Smooth muscle cell (in vitro differentiated cells): ENCODE data around the gene RGS2. TPM values are rescaled to one million over a fixed set of nuclear protein-coding genes. Genes with fewer than 3 reads are reported as not detected.

Source experiments
- DNase-seq: peaks from one replicate; lab custom pipeline; 2025; ENCODE audit not compliant: unreplicated experiment; lab: John Stamatoyannopoulos, UW
- H2AFZ ChIP-seq: fragments of 200-600 bp; sonication (generic); 2 replicates; pipeline ENCODE4 v1.6.0; 2016; ENCODE audit warnings: antibody characterized with exemption, low read depth, mild to moderate bottlenecking
- H3F3A ChIP-seq: fragments of 200-600 bp; sonication (generic); 2 replicates; pipeline ENCODE4 v1.6.0; 2017; ENCODE audit warnings: antibody characterized with exemption, low read depth
- H3K27ac ChIP-seq: fragments of 200-600 bp; sonication (generic); 2 replicates; pipeline ENCODE4 v1.5.1; 2016; ENCODE audit warnings: low read depth, mild to moderate bottlenecking
- H3K27me3 ChIP-seq: fragments of 200-600 bp; sonication (generic); 2 replicates; pipeline ENCODE4 v1.6.1; 2016; ENCODE audit warnings: low read depth, mild to moderate bottlenecking
- H3K36me3 ChIP-seq: fragments of 200-600 bp; sonication (generic); 2 replicates; pipeline ENCODE4 v1.5.1; 2016; ENCODE audit warnings: low read depth
- H3K4me1 ChIP-seq: fragments of 200-600 bp; sonication (generic); 2 replicates; pipeline ENCODE4 v1.5.1; 2016; ENCODE audit warnings: low read depth
- H3K4me2 ChIP-seq: fragments of 200-600 bp; sonication (generic); 2 replicates; pipeline ENCODE4 v1.6.0; 2016; ENCODE audit warnings: mild to moderate bottlenecking
- H3K4me3 ChIP-seq: fragments of 200-600 bp; sonication (generic); 2 replicates; pipeline ENCODE4 v1.5.1; 2016; ENCODE audit warnings: mild to moderate bottlenecking
- H3K79me2 ChIP-seq: fragments of 200-600 bp; sonication (generic); 2 replicates; pipeline ENCODE4 v1.6.0; 2016; ENCODE audit warnings: low read depth, mild to moderate bottlenecking
- H3K9ac ChIP-seq: fragments of 200-600 bp; sonication (generic); 2 replicates; pipeline ENCODE4 v1.6.0; 2016; ENCODE audit warnings: low read depth
- H3K9me3 ChIP-seq: fragments of 200-600 bp; sonication (generic); replicated peaks from 2 replicates; pipeline ENCODE4 v1.5.1; 2016; ENCODE audit warnings: low read depth
- H4K20me1 ChIP-seq: fragments of 200-600 bp; sonication (generic); 2 replicates; pipeline ENCODE4 v1.6.0; 2016; ENCODE audit warnings: low read depth
- WGBS: methylation state at CpG from one replicate; pipeline ENCODE4 v1.1.7; 2016; ENCODE audit warnings: low lambda C conversion rate; 5-methylcytosine and 5-hydroxymethylcytosine counted together
- polyA plus RNA-seq: library from polyadenylated mRNA; unstranded; fragments of >200 nt; fragmentation: Nextera tagmentation; extraction: Ambion mirVana; gene quantifications from 2 replicates; pipeline ENCODE4 v1.2.1, GENCODE V29; 2016
- total RNA-seq: library from RNA; depleted of rRNA; stranded (reverse); fragments of >200 nt; gene quantifications from 2 replicates; pipeline ENCODE4 v1.2.3, GENCODE V29; 2014
- TF ChIP-seq, protein P1 (sequence below): fragments of 200-600 bp; sonication (generic); IDR thresholded peaks from 2 replicates; pipeline ENCODE4 v1.5.1; 2017; ENCODE audit warnings: borderline replicate concordance, mild to moderate bottlenecking, antibody characterized with exemption; ENCODE audit not compliant: insufficient read depth, poor library complexity, severe bottlenecking

The RGS2 gene
- total and polyA plus RNA-seq, 2 experiments from 2014 or later, result 122 to 153 TPM

DNA sequence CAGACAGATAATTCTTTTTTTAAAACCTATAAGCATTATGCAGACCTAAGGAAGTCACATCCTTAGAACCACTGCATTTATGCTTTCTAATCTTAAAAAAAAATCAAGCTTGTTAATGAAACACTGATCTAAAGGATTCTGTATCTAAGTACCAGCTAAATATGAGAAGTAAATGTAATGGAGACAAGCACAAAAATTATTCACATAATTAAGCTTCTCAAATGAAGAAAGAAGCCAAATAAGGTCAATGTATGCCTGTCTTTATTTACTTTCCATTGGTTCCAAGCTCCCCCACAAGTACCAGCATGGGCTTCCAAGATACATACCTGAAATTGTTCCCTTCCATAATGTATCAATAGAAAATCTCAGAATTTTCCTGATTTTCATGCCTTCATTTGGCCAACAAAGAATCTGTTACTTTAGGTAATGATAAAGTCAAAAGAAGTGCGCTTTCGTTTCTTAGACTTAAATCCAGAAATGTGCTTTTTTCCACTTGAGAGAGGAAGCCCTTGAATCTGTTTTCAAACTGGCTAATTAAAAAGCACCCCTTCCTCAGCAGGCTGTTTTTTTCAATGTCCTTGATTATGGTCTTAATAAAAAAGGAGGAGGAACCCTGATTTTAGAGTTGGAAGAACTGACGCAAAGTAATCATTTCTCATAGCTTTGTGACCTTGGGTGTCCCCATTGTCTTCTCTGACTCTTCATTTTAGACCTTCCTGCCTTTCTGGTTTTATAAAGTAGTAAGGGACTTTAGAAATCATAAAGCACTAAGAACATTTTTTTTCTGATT is 3.8 kb downstream of the RGS2 start:
- Histone ChIP-seq H3K4me1 (peaks cover 21% of the 10 kb centered on the region), H3K27me3 (no peaks in the 10 kb centered on the region), H3K9me3 (no peaks in the 10 kb centered on the region), H4K20me1 (peaks cover 26% of the 10 kb centered on the region), H3K4me3 (no peak overlapping the region), H3K4me2 (no peak overlapping the region), H3K36me3 (no peaks in the 10 kb centered on the region), H3F3A (peaks cover 11% of the 10 kb centered on the region), H3K9ac (no peak overlapping the region), H3K27ac (peak overlapping the region; percentile 10), H3K79me2 (peaks cover 16% of the 10 kb centered on the region), H2AFZ (no peak overlapping the region)
- TF ChIP-seq, protein P1, sequence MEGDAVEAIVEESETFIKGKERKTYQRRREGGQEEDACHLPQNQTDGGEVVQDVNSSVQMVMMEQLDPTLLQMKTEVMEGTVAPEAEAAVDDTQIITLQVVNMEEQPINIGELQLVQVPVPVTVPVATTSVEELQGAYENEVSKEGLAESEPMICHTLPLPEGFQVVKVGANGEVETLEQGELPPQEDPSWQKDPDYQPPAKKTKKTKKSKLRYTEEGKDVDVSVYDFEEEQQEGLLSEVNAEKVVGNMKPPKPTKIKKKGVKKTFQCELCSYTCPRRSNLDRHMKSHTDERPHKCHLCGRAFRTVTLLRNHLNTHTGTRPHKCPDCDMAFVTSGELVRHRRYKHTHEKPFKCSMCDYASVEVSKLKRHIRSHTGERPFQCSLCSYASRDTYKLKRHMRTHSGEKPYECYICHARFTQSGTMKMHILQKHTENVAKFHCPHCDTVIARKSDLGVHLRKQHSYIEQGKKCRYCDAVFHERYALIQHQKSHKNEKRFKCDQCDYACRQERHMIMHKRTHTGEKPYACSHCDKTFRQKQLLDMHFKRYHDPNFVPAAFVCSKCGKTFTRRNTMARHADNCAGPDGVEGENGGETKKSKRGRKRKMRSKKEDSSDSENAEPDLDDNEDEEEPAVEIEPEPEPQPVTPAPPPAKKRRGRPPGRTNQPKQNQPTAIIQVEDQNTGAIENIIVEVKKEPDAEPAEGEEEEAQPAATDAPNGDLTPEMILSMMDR, result no peak
- 96% methylated on average over 3 of the region's 3 CpGs for WGBS
- no peak for DNase-seq

- H3K4me2 ChIP-seq, result no peak overlapping the region
- H3K9ac ChIP-seq, result no peak overlapping the region
- H2AFZ ChIP-seq, result no peak overlapping the region
- no peaks in the 10 kb centered on the region for H3K36me3 ChIP-seq
- H3K4me3 ChIP-seq, result no peak overlapping the region
- H4K20me1 ChIP-seq, result peaks cover 18% of the 10 kb centered on the region
- H3F3A ChIP-seq, result peaks cover 9% of the 10 kb centered on the region
- H3K27ac ChIP-seq, result no peak overlapping the region
- peaks cover 12% of the 10 kb centered on the region for H3K4me1 ChIP-seq
- DNase-seq, result no peak
- no peaks in the 10 kb centered on the region for H3K9me3 ChIP-seq
- H3K27me3 ChIP-seq, result no peaks in the 10 kb centered on the region
- peaks cover 8% of the 10 kb centered on the region for H3K79me2 ChIP-seq
- TF ChIP-seq, protein P1, result no peak
- WGBS, result 59% methylated on average over 1 of the region's 1 CpG
Measured at GRCh38 chr1:192814805-192815204, 6.0 kb downstream of the RGS2 start.

- H3K79me2 ChIP-seq, result no peaks in the 10 kb centered on the region
- no peak overlapping the region for H3K4me3 ChIP-seq
- no peaks in the 10 kb centered on the region for H3K27me3 ChIP-seq
- no peaks in the 10 kb centered on the region for H4K20me1 ChIP-seq
- H3K4me1 ChIP-seq, result no peaks in the 10 kb centered on the region
- H3K9me3 ChIP-seq, result no peaks in the 10 kb centered on the region
- no peak overlapping the region for H3K4me2 ChIP-seq
- H3K9ac ChIP-seq, result no peak overlapping the region
- WGBS, result 73% methylated on average over 4 of the region's 4 CpGs
- H3K27ac ChIP-seq, result no peak overlapping the region
- H3K36me3 ChIP-seq, result no peaks in the 10 kb centered on the region
- no peaks in the 10 kb centered on the region for H3F3A ChIP-seq
- DNase-seq, result no peak
- no peak overlapping the region for H2AFZ ChIP-seq
- TF ChIP-seq, protein P1, result no peak
Measured at GRCh38 chr1:192817246-192817645, 8.4 kb downstream of the RGS2 start.

GRCh38 chr1:192821296-192821695 is 12.5 kb downstream of the RGS2 start:
- Histone ChIP-seq H3F3A (no peaks in the 10 kb centered on the region), H3K4me2 (no peak overlapping the region), H3K4me1 (no peaks in the 10 kb centered on the region), H3K79me2 (no peaks in the 10 kb centered on the region), H3K4me3 (no peak overlapping the region), H4K20me1 (no peaks in the 10 kb centered on the region), H3K27me3 (no peaks in the 10 kb centered on the region), H3K36me3 (no peaks in the 10 kb centered on the region), H2AFZ (no peak overlapping the region), H3K9ac (no peak overlapping the region), H3K27ac (no peak overlapping the region), H3K9me3 (no peaks in the 10 kb centered on the region)
- 86% methylated on average over 3 of the region's 3 CpGs for WGBS
- DNase-seq, result no peak
- TF ChIP-seq, protein P1, result no peak
